ENCODE measurements around the gene CPXM2.

Gene CPXM2

DNA sequence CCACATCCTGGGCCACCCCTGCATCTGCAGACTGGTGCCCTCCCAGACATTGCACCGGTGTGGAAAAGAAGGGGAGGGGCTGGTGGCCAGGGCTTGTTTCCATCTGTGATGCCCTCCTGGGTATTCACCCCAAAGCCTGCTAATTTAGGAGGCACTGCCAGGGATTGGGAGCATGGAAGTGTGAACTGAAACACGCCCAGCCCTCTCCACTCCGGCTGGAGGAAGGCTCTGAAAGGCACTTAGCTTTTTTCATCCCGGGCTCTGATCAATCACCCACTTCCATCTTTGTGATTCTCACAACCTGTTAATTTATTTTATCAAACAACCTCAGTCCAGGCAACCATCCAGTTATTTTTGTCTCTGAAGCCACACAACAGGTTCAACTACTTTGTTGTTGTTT lies 20.9 kb upstream of the CPXM2 start:
- no peak overlapping the region for H3K4me3 ChIP-seq (ENCODE audit: low read length)
- no peak for TF ChIP-seq ZNF274 (IDR thresholded peaks at IDR 0.05; ENCODE audit: low read depth, low read length)

DNA sequence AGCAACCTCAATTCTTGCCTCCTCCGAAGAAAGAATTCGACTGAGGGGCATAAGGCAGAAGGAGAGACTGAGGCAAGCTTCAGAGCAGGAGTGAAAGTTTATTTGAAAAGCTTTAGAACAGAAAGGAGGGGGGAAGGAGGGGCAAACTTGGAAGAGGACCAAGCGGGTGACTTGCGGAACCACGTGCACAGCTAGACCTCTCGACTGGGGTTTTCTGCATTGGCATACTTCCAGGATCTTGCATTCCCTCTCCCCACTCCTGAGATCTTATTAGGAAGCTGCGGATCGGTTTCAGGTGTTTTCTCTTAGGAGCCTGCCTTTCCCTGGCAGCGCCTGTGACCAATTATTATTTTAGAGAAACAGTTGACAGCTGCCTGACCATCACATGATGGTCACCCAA lies 20.3 kb upstream of the CPXM2 start:
- no peak for TF ChIP-seq ZNF274 (IDR thresholded peaks at IDR 0.05; ENCODE audit: low read depth, low read length)

DNA sequence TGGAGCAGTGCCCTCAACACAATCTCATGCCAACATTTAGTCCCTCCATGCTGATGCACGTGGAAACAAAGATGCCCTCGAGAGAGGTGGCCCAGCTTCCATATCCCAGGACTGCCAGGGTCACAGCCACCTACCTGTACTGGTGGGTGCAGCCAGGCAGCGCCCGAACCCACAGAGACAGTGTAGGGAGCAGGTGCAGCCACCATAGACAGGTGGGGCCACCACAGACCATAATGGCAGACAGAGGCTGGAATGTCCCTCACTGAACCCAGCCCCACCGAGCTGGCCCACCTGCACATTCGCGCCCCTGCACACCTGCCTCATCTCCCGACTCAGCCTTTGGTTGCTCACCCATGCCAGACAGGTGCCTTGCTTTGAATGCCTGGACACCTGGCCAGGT lies 18.3 kb upstream of the CPXM2 start:
- no peak overlapping the region for H3K4me3 ChIP-seq (ENCODE audit: low read length)
- no peak for TF ChIP-seq ZNF274 (IDR thresholded peaks at IDR 0.05; ENCODE audit: low read depth, low read length)

More for the DNA sequence above, 20.3 kb upstream of the CPXM2 start:
- H3K4me3 ChIP-seq (ENCODE audit: low read length): no peak overlapping the region

DNA sequence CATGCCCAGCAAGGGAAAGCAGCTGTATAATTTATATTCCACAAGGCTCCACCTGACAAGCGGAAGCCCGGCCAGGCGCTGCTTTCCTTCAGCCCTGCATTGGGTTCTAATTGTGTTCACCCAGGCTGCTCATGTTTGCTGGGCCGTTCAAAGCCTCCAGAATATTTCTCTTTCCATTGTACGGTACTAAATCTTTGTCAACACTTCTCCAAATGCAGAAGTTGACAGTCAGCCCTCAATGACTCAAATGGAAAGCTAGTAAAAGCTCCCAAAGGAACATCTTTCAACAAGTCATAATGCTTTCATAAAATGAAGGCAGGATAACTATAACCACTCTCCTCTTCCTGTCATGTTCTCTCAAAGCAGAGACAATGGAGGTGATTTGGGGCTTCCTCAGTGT lies 17.8 kb upstream of the CPXM2 start:
- H3K4me3 ChIP-seq (ENCODE audit: low read length): no peak overlapping the region
- TF ChIP-seq ZNF274 (IDR thresholded peaks at IDR 0.05; ENCODE audit: low read depth, low read length): no peak

DNA sequence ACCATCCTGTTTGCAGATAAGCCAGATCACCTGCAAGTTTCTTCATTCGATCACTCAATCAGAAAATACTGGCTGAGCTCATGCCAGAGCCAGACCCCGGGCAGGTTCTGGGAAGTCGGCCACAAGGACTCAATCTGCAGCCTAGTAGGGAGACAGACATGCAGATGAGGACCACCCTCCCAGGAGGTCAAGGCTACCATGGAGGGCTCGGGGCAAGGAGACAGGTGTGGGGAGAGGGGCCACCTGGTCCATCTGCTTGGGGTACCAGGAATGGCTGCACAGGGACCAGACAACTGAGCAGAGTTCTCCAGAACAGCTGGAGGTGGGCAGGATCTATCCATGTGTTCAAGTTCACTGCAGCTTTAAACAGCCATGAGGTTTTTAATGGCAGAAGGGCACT lies 16.8 kb upstream of the CPXM2 start:
- TF ChIP-seq ZNF274 (IDR thresholded peaks at IDR 0.05; ENCODE audit: low read depth, low read length): no peak
- H3K4me3 ChIP-seq (ENCODE audit: low read length): no peak overlapping the region

DNA sequence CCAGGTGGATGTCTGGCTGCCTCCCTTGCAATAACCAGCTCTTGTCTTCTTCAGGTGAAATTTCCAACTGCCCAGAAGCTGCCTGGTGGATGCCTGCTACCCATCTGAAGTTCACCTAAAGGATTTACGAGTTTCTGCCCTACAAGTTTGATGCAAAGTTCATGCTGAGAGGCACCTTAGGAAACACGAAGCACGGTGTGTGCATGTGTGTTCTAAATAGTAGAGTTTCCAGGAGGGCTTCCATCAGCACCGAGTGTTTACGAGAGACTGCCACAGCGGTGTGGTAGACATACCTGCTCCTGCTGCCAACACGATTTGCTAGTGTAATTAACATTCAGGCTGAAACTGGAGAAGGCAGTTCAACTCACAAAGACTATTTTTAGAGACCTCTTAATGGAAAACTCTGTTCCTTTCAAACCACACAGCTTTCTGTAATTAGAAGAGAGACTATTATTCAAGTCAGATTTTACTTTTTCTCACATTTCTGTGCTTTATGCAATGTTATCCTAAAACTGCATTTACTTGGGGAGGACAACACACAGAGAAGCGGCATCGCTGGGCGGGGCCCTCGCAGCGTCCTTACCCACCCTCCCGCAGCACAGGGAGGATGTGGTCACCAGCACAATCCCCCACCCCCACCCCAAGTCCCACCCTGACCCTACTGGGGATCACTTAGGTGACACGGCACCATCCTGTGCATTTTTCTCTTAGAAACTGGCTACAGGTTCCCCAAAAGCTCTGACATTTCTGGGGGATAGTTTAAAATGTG lies 15.5 kb upstream of the CPXM2 start:
- TF ChIP-seq ZNF274 (IDR thresholded peaks at IDR 0.05; ENCODE audit: low read depth, low read length): no peak
- no peak overlapping the region for H3K4me3 ChIP-seq (ENCODE audit: low read length)

DNA sequence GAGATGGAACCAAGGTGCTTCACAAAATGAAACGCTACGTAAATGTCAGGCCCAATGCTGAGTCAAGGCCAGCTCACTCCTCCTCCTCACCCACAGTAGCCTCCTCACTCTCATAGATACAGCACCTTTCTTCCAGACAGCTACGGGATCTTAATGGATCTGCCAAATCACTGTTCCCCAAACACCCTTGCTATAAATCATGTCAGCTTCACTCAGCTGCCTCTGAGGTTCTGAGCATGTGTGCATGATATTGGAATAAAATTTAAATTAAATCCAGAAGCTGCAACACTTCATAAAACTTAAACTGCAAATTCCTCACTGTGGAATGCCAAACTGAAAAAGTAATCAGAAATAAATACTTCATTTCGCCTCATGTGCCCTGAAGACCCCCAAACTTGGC lies 14.7 kb upstream of the CPXM2 start:
- no peak for TF ChIP-seq ZNF274 (IDR thresholded peaks at IDR 0.05; ENCODE audit: low read depth, low read length)
- no peak overlapping the region for H3K4me3 ChIP-seq (ENCODE audit: low read length)

DNA sequence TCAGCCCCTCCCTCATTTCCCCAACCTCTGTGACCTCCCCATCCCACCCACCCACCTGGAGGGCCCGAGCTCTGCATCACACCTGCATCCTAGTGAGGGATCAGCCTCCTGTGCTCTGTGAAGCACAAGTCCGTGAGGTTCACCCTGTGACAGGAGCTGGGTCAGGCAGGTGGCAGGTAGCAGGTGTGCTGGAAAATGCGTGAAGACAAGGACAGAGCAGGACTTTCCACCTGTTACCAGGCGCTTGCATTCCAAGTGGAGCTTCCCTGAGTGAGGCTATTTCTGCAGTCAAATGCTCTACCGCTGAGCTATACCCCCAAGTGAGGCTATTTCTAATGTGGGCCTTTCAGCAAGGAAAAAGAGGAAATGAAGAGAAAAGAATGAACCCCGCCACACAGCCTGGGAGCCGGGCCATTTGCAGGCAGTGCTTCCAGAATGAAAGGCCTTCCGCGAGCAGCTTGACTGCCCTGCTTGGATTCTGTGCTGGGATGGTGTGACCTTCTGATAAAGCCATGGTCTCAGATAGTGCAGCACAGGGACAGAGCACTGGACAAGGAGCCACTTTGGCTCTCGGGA lies 13.3 kb upstream of the CPXM2 start:
- H3K4me3 ChIP-seq (ENCODE audit: low read length): no peak overlapping the region
- no peak for TF ChIP-seq ZNF274 (IDR thresholded peaks at IDR 0.05; ENCODE audit: low read depth, low read length)

DNA sequence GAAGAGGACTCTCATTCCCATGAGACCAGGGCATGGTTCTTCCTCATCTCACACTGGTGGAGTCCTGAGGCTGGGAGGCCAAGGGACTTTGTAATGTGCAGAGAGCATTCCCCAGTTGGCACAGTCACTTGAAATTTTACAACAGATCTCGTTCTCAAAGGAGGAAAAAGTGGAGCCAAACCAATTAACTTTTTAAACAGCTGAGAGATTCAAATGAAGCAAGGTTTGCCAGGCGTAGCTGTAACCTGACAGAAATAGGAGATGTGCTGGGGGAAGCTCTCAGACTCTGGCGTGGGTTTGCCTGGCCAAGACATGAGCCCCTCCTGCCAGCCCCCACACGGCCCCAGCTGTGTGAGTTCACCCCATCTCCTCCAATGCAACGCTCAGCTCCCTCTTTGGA lies 12.0 kb upstream of the CPXM2 start:
- H3K4me3 ChIP-seq (ENCODE audit: low read length): no peak overlapping the region
- no peak for TF ChIP-seq ZNF274 (IDR thresholded peaks at IDR 0.05; ENCODE audit: low read depth, low read length)

DNA sequence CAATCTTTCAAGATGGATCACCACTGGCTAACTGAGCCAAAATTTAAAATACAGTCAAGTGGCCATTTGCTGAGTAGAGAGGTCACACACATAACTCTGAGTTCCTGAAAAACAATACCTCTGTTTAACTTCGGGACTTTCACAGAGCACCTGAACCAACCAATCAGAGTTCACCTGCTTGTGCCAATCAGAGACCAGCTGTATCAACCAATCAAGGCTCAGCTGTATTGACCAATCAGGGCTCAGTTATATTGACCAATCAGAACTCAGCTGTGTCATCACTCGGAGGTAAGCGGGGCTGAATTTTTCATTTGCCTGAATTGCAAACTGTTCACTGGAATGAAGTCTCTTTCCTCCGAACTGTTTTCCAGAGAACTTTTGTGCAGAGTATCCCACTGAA lies 10.0 kb upstream of the CPXM2 start:
- no peak overlapping the region for H3K4me3 ChIP-seq (ENCODE audit: low read length)
- no peak for TF ChIP-seq ZNF274 (IDR thresholded peaks at IDR 0.05; ENCODE audit: low read depth, low read length)

DNA sequence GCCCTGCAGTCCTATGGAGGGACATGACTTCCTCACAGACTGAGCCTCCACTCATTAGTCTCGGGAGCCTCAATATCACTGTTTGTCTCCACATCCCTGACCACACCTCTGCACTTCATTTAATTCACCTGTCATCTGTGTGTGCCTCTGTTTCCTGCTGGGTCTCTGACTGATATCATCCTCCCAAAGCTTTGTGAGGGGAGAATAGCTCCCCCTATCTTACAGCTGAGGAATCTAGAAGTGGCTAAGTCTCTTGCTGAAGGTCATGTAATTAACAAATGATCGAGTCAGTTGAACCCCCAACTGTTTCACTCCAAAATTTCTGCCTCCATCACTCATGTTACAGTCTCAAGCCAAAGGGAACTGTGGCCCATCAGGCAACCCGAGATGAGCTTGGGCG lies 5.5 kb upstream of the CPXM2 start:
- no peak for TF ChIP-seq ZNF274 (IDR thresholded peaks at IDR 0.05; ENCODE audit: low read depth, low read length)
- H3K4me3 ChIP-seq (ENCODE audit: low read length): no peak overlapping the region

DNA sequence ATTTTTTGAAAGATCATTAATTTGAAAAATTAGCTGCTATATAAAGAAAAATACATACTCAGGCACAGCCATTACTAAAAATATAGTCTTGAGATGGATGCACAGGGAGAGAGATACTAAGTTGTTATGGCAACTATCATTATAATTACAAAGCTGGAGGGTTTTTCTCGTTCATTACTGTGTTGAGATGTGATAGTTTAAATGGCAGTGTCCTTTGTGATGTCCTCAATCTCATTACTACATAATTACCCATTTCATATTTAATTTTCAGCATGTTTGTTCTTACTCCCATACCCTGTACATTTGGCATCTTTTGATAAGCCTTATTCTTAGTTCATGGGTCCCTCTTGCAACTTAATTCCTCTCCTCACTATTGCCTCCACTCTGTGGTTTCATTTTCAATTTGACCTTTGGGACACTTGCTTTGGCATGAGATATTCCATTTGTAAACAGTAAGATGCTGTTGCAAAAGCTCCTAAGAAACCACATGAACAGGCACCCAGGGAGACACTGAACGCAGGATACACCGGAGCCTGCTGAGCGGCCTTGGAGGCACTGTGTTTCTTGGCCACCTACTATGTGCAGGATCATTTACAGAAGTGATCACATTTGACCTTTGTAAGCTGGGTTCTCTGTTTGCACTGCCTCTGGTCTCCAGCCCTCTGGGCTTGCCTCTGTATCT lies 4.8 kb upstream of the CPXM2 start:
- no peak for TF ChIP-seq ZNF274 (IDR thresholded peaks at IDR 0.05; ENCODE audit: low read depth, low read length)

DNA sequence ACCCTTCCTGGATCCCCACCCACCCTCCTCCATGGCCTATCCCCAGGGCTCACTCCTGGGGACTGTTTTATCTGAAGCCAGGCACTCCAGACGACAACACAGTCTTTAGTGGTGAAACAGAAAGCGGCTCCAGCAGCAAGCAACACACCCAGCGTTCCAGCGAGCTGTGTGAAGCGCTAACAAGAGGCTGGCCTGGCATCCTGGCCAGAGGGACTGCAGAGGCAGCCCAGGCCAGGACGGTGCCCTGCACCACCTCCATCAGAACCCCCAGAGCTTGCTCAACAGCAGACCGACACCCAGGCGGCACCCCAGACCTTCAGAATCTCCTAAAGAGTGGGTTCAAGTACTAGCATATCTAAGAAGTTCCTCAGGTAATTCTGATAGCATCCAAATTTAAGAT lies 2.0 kb upstream of the CPXM2 start:
- H3K4me3 ChIP-seq (ENCODE audit: low read length): no peak overlapping the region
- TF ChIP-seq ZNF274 (IDR thresholded peaks at IDR 0.05; ENCODE audit: low read depth, low read length): no peak

More for the DNA sequence above, 4.8 kb upstream of the CPXM2 start:
- H3K4me3 ChIP-seq (ENCODE audit: low read length): no peak overlapping the region

DNA sequence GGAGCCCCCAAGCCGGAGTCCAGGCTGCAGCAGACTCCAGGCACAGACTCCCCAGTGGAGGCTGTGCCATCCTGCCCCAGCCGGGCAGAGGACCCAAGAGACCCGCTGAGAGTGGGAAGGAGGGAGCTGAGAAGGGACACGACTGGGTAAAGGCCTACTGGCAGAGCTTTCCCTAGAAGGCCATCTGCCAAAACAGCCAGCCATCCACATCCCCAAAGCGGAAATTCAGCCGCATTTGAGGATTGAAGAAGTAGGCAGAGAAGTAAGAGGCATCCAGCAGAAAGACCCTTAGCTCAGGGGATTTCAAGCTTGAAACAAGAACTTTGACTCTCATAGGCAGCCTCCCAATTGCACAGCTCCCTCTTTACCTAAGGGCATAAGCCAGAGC lies 857 bp downstream of the CPXM2 start:
- no peak overlapping the region for H3K4me3 ChIP-seq (ENCODE audit: low read length)
- no peak for TF ChIP-seq ZNF274 (IDR thresholded peaks at IDR 0.05; ENCODE audit: low read depth, low read length)

DNA sequence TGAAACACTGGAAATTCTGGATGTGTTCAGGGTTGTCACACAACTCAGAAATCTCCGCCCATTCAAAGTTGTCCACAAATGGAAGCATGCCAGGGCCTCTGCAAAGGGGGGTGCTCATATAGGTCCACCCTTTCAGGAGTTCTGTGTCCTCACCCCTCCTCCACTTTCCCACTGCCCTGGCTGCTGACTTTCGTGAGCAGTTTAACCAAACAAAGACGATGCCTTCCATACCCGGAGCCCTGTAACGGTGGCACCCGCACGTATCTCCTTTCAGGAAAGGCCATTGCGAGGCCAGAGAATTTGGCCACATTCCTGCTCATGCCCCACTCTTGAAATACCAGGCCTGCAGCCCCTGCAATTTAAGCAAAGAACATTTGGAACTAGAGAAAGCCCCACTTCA lies 1.4 kb downstream of the CPXM2 start:
- H3K4me3 ChIP-seq (ENCODE audit: low read length): no peak overlapping the region
- TF ChIP-seq ZNF274 (IDR thresholded peaks at IDR 0.05; ENCODE audit: low read depth, low read length): no peak
